Mesenchymal stem cell (in vitro differentiated cells and primary cell): Measurements from ENCODE around the gene COL23A1.

Experiments used
- DNase-seq: peaks from one replicate; pipeline ENCODE4 v3.0.0-alpha.2; 2013
- H2AFZ ChIP-seq: one replicate; pipeline ENCODE4 v1.6.1; 2013; ENCODE audit warnings: low read depth, mild to moderate bottlenecking, control low read depth, inconsistent platforms, low read length, moderate library complexity
- H2AK5ac ChIP-seq: 2 replicates; pipeline ENCODE4 v1.6.1; 2013; ENCODE audit warnings: low read length, moderate library complexity, mild to moderate bottlenecking, inconsistent platforms; ENCODE audit not compliant: severe bottlenecking
- H2BK120ac ChIP-seq: one replicate; pipeline ENCODE4 v1.6.1; 2013; ENCODE audit warnings: low read depth, mild to moderate bottlenecking, inconsistent platforms, low read length, moderate library complexity
- H2BK12ac ChIP-seq, 2 experiments: one replicate each; pipeline ENCODE4 v1.6.1; 2013; ENCODE audit warnings: inconsistent platforms in 2 of 2, low read length in 2 of 2, mild to moderate bottlenecking in 2 of 2, moderate library complexity in 2 of 2, control low read depth in 1 of 2
- H2BK15ac ChIP-seq: one replicate; pipeline ENCODE4 v1.6.1; 2013; ENCODE audit warnings: mild to moderate bottlenecking, low read depth, inconsistent platforms; ENCODE audit not compliant: poor library complexity, severe bottlenecking
- H2BK5ac ChIP-seq: 2 replicates; pipeline ENCODE4 v1.6.1; 2013; ENCODE audit warnings: low read depth, mild to moderate bottlenecking, low read length, control low read depth, inconsistent platforms; ENCODE audit not compliant: poor library complexity, severe bottlenecking
- H3K14ac ChIP-seq, 2 experiments: one replicate each; pipeline ENCODE4 v1.6.1; 2013; ENCODE audit warnings: inconsistent platforms in 2 of 2, low read length in 2 of 2, control low read depth in 1 of 2, mild to moderate bottlenecking in 1 of 2, moderate library complexity in 1 of 2
- H3K18ac ChIP-seq, 2 experiments: one replicate each; pipeline ENCODE4 v1.6.1; 2013; ENCODE audit warnings: inconsistent platforms in 2 of 2, low read length in 2 of 2, control low read depth in 1 of 2, low read depth in 1 of 2, mild to moderate bottlenecking in 1 of 2
- H3K23ac ChIP-seq, 2 experiments: one replicate each; pipeline ENCODE4 v1.6.1; 2013; ENCODE audit warnings: inconsistent platforms in 2 of 2, low read length in 2 of 2, mild to moderate bottlenecking in 2 of 2, moderate library complexity in 2 of 2, control low read depth in 1 of 2
- H3K27ac ChIP-seq: 2 replicates; pipeline ENCODE4 v1.5.1; 2013; ENCODE audit warnings: mild to moderate bottlenecking, moderate library complexity, low read length, control low read depth, inconsistent platforms; ENCODE audit not compliant: poor library complexity, severe bottlenecking
- H3K27me3 ChIP-seq, 2 experiments: 2 replicates each; pipeline versions ENCODE4 v1.6.1 to v1.7.0; 2013; ENCODE audit warnings: low read length in 2 of 2, mild to moderate bottlenecking in 2 of 2, moderate library complexity in 2 of 2, control low read depth in 1 of 2, inconsistent platforms in 1 of 2; ENCODE audit not compliant: control insufficient read depth in 1 of 2, insufficient read depth in 1 of 2
- H3K36me3 ChIP-seq, 2 experiments: 2 replicates each; pipeline versions ENCODE4 v1.6.1 to v1.7.0; 2013; ENCODE audit warnings: low read length in 2 of 2, control low read depth in 1 of 2, inconsistent platforms in 1 of 2, low read depth in 1 of 2, mild to moderate bottlenecking in 1 of 2; ENCODE audit not compliant: insufficient read depth in 2 of 2, control insufficient read depth in 1 of 2
- H3K4ac ChIP-seq, 2 experiments: one replicate each; pipeline ENCODE4 v1.6.1; 2013; ENCODE audit warnings: inconsistent platforms in 2 of 2, low read length in 2 of 2, mild to moderate bottlenecking in 2 of 2, moderate library complexity in 2 of 2, control low read depth in 1 of 2, low read depth in 1 of 2
- H3K4me1 ChIP-seq: 2 replicates; pipeline ENCODE4 v1.6.1; 2013; ENCODE audit warnings: low read depth, low read length, control low read depth; ENCODE audit not compliant: control insufficient read depth, insufficient read depth
- H3K4me2 ChIP-seq: 2 replicates; pipeline ENCODE4 v1.6.1; 2013; ENCODE audit warnings: low read length, mild to moderate bottlenecking, inconsistent platforms; ENCODE audit not compliant: poor library complexity, severe bottlenecking
- H3K4me3 ChIP-seq, 2 experiments: 2 replicates each; pipeline versions ENCODE4 v1.5.1 to v1.7.0; 2013; ENCODE audit warnings: low read length in 2 of 2, mild to moderate bottlenecking in 2 of 2, control low read depth in 1 of 2, low read depth in 1 of 2; ENCODE audit not compliant: insufficient read depth in 1 of 2
- H3K79me1 ChIP-seq: replicated peaks from 2 replicates; pipeline ENCODE4 v1.6.1; 2013; ENCODE audit warnings: mild to moderate bottlenecking, control low read depth, low read length, inconsistent platforms; ENCODE audit not compliant: poor library complexity, severe bottlenecking
- H3K9ac ChIP-seq: 2 replicates; pipeline ENCODE4 v1.7.0; 2013; ENCODE audit warnings: mild to moderate bottlenecking, low read length, moderate library complexity
- H3K9me3 ChIP-seq: 2 replicates; pipeline ENCODE4 v1.7.0; 2013; ENCODE audit warnings: mild to moderate bottlenecking, low read length; ENCODE audit not compliant: control insufficient read depth
- H4K8ac ChIP-seq: one replicate; pipeline ENCODE4 v1.6.1; 2013; ENCODE audit warnings: inconsistent platforms, mild to moderate bottlenecking, low read length, moderate library complexity
- H4K91ac ChIP-seq: one replicate; pipeline ENCODE4 v1.6.1; 2013; ENCODE audit warnings: mild to moderate bottlenecking, low read length, inconsistent platforms
- WGBS: methylation state at CpG from one replicate; pipeline ENCODE4 v1.1.7; 2013; ENCODE audit warnings: mixed read lengths; 5-methylcytosine and 5-hydroxymethylcytosine counted together

Gene COL23A1

DNA sequence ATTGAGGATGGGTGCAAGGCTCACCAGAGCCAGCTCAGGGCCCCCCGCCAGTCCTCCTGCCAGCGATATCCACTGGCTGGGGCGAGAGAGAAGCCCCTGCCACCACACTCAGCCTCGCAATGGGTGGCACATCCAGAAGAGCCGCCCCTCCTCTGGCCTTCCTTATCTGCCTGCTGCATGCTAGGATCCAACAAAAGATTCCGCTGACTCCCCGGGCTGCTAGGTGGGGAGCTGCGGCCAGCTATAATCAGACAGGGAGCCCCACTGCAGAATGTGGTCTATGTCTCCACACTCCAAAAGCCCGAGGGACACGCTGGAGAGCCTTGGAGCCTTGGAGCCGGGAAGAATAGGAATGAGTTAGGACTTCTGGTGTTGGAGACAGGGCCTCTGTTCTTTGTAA lies 32.8 kb downstream of the COL23A1 start:
- H3K4me3 ChIP-seq: no peak overlapping the region
- 89% methylated on average over 11 of the region's 11 CpGs for WGBS
- H3K79me1 ChIP-seq: no peaks in the 10 kb centered on the region
- no peak overlapping the region for H3K4me2 ChIP-seq
- no peak overlapping the region for H2BK5ac ChIP-seq
- H4K91ac ChIP-seq: no peak overlapping the region
- H2BK15ac ChIP-seq: peak overlapping the region; percentile 40
- no peak overlapping the region for H2AFZ ChIP-seq
- no peak overlapping the region for H2BK12ac ChIP-seq
- H3K27me3 ChIP-seq: peaks cover 0 to 18% of the 10 kb centered on the region in 2 experiments
- no peak overlapping the region for H3K27ac ChIP-seq
- no peak overlapping the region for H3K4ac ChIP-seq
- no peak overlapping the region for H2BK120ac ChIP-seq
- no peaks in the 10 kb centered on the region for H3K36me3 ChIP-seq
- no peak overlapping the region for H3K23ac ChIP-seq
- no peak overlapping the region for H3K14ac ChIP-seq
- H3K9ac ChIP-seq: no peak overlapping the region
- no peak for DNase-seq
- H2AK5ac ChIP-seq: no peak overlapping the region
- no peak overlapping the region for H3K18ac ChIP-seq
- no peak overlapping the region for H4K8ac ChIP-seq
- peaks cover 2% of the 10 kb centered on the region for H3K9me3 ChIP-seq
- no peaks in the 10 kb centered on the region for H3K4me1 ChIP-seq

DNA sequence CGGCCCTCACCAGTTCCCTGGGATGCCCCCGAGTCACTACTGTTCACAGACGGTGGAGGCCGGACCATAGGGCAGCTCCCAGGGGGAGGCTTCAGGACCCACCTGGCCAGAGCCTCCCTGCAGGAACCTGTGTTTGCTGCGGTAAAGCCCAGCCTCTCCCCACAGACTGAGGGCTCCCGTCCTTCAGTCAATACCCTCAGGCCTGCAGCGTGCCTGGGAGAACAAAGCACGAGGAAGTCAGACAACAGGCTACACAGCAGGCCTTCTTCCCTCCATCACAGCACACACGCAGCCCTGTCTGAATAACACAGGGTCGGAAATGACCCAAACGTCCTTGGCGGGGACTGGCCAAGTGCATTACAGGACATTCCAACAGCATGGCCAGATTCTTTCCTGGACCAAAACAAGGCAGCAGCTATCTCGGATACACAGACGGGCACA lies 34.4 kb downstream of the COL23A1 start:
- Histone ChIP-seq H3K14ac (no peak overlapping the region), H3K4me3 (no peak overlapping the region), H3K79me1 (no peaks in the 10 kb centered on the region), H2BK120ac (no peak overlapping the region), H3K27me3 (peaks cover 0 to 29% of the 10 kb centered on the region in 2 experiments), H2AK5ac (no peak overlapping the region), H2BK5ac (no peak overlapping the region), H3K18ac (no peak overlapping the region), H3K9ac (no peak overlapping the region), H3K23ac (no peak overlapping the region), H3K9me3 (peaks cover 2% of the 10 kb centered on the region), H3K4me2 (no peak overlapping the region), H2BK12ac (no peak overlapping the region), H3K4ac (no peak overlapping the region), H3K4me1 (no peaks in the 10 kb centered on the region), H4K91ac (no peak overlapping the region), H3K27ac (no peak overlapping the region), H2AFZ (no peak overlapping the region), H4K8ac (no peak overlapping the region), H3K36me3 (no peaks in the 10 kb centered on the region), H2BK15ac (no peak overlapping the region)
- DNase-seq: no peak
- 76% methylated on average over 14 of the region's 14 CpGs for WGBS

DNA sequence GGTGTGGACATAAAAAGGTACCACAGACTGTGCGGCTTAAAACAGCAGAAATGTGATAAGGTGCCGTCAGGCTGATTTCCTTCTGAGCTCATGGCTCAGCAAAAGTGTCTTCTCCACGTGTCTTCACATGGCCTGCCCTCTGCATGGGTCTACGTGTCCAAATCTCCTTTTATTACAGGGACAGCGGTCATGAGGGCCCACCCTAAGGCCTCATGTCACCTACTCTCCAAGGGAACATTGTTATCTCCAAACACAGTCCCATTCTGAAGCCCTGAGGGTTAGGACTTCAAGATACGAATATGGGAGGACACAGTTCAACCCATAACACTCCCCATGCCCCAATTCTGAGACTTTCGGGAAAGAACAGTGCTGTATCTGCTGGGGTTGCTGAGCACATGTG lies 35.2 kb downstream of the COL23A1 start:
- 80% methylated on average over 7 of the region's 7 CpGs for WGBS

DNA sequence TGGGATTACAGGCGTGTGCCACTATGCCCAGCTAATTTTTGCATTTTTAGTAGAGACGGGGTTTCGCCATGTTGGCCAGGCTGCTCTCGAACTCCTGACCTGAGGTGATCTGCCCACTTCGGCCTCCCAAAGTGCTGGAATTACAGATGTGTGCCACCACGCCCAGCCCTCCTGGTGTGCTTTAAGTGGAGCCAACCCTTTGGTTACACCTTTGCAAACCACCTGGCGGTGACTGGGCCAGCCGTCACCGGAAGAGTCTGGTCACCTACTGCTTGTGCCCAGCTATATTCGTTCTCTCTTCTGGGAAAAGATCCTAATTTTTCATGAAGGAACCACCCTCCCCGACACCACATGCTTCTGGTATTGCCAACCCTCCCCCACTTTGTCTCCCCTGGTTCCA lies 35.9 kb downstream of the COL23A1 start:
- H2BK5ac ChIP-seq: no peak overlapping the region
- H2AFZ ChIP-seq: no peak overlapping the region
- H3K4me1 ChIP-seq: no peaks in the 10 kb centered on the region
- H4K91ac ChIP-seq: no peak overlapping the region
- no peak overlapping the region for H3K4me3 ChIP-seq
- H3K9me3 ChIP-seq: no peaks in the 10 kb centered on the region
- no peak overlapping the region for H2BK120ac ChIP-seq
- H3K4me2 ChIP-seq: no peak overlapping the region
- no peaks in the 10 kb centered on the region for H3K36me3 ChIP-seq
- H3K23ac ChIP-seq: no peak overlapping the region
- H2BK15ac ChIP-seq: no peak overlapping the region
- H3K79me1 ChIP-seq: no peaks in the 10 kb centered on the region
- H3K27me3 ChIP-seq: peaks cover 0 to 26% of the 10 kb centered on the region in 2 experiments
- H3K27ac ChIP-seq: no peak overlapping the region
- no peak for DNase-seq
- no peak overlapping the region for H3K14ac ChIP-seq
- no peak overlapping the region for H3K9ac ChIP-seq
- no peak overlapping the region for H3K4ac ChIP-seq
- 88% methylated on average over 11 of the region's 11 CpGs for WGBS
- no peak overlapping the region for H2BK12ac ChIP-seq
- no peak overlapping the region for H2AK5ac ChIP-seq
- no peak overlapping the region for H4K8ac ChIP-seq
- H3K18ac ChIP-seq: no peak overlapping the region

More for the DNA sequence above, 35.2 kb downstream of the COL23A1 start:
- Histone ChIP-seq H3K36me3 (no peaks in the 10 kb centered on the region), H3K4me1 (no peaks in the 10 kb centered on the region), H2BK5ac (no peak overlapping the region), H2AK5ac (no peak overlapping the region), H3K27me3 (peaks cover 0 to 28% of the 10 kb centered on the region in 2 experiments), H3K4ac (no peak overlapping the region), H3K4me2 (no peak overlapping the region), H3K79me1 (no peaks in the 10 kb centered on the region), H2BK120ac (no peak overlapping the region), H2BK15ac (no peak overlapping the region), H3K9me3 (peaks cover under 1% of the 10 kb centered on the region), H3K9ac (no peak overlapping the region), H4K8ac (no peak overlapping the region), H3K23ac (no peak overlapping the region), H3K18ac (no peak overlapping the region), H3K27ac (no peak overlapping the region), H2AFZ (no peak overlapping the region), H3K4me3 (no peak overlapping the region), H4K91ac (no peak overlapping the region), H3K14ac (no peak overlapping the region), H2BK12ac (no peak overlapping the region)
- no peak for DNase-seq
